HG03108 (cell line): Measurements from ENCODE around the gene MRPS12.
"Not testable (repeated sequence)": the region's sequence is repeated elsewhere in the genome, so short reads cannot be mapped to it uniquely, and the experiment has no call there.

Source experiments
- ATAC-seq: cut with Tn5 transposase; IDR thresholded peaks from one replicate; pipeline ENCODE4 v1.9.1; 2021; ENCODE audit warnings: moderate library complexity; ENCODE audit not compliant: unreplicated experiment

Gene MRPS12

DNA sequence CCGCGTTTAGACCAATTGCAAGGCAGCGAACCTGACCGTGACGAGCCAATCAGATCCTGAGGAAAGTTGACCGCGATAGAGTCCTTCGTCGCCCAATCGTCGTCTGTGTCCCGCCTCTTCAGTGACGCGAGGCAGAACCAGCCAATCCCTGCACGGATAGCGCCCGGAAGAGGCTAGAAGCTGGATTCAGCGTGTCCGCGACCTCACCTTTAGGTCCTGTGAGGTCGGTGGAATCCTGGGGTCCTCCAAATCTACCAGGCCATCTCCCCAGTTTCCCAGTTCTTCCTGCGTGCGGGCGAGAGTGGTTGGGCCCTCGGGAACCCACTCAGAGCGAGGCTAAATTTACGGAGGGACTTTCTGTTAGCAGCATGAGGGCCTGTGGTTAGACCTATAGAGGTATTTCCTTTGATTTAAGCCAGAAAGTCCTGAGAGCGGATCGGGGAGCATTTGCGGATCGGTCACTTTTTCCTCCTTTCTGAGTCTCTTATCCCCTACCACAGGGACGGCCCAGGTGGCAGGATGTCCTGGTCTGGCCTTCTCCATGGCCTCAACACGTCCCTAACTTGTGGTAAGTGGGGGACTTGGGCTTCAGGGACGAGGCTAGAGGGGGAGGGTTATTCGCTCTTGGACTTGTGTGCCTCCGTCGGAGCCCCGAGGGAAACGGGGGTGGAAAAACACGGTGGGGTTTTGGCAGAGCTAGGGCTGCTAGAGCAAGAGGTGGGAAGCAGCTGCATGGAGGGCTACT, at the start of gene MRPS12:
TSS of gene MRPS12 (plus strand) at position 169 of the 745 bp plus-strand sequence. CDS start at position 520, 351 bp downstream.
- peak; percentile 92 for ATAC-seq

DNA sequence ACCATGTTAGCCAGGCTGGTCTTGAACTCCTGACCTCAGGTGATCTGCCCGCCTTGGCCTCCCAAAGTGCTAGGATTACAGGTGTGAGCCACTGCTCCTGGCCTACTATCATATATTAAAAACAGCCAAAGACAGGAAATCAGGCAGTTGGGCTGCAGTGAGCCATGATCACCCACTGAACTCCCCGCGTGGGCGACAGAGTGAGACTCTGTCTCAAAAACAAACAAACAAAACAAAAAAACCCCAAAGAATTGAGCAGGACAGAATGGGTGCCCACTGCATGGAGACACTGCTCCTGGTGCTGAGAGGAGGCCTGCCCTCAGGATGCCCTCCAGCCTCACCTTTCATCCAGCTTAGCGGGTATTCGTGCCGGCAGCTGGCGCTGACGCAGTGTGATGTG, 47.5 kb upstream of the MRPS12 start:
- ATAC-seq: no peak

DNA sequence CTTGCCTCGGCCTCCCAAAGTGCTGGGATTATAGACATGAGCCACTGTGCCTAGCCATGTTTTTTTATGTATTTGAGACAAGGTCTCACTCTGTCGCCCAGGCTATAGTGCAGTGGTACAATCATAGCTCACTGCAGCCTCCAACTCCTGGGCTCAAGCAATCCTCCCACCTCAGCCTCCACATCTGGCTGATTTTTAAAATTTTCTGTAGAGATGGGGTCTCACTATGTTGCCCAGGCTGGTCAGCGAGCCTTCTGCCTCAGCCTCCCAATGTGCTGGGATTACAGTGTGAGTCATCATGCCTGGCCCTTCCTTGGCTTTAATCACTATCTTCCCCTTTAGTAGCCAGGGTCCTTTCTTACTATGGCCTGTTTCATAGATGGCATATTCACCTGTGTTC, 46.1 kb upstream of the MRPS12 start:
- ATAC-seq: not testable (repeated sequence)

DNA sequence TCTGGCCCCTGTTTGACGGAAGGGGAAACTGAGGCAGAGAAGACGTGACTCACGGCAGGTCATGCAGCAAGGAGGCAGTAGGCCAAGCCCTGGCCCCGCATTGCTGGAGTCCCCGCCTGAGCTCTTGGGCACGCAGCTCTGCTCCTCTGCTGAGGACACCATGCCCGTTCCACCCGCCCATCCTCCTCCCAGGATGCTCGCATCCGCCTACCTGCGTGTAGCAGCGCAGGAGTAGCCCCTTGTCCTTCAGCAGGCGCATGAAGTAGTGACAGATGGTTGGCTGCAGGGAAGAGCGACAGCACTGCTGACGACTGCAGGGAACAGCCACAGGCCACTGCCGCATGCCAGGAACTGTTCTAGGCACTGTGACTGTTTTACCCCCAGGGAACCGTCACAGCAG, 41.9 kb upstream of the MRPS12 start:
- no peak for ATAC-seq

DNA sequence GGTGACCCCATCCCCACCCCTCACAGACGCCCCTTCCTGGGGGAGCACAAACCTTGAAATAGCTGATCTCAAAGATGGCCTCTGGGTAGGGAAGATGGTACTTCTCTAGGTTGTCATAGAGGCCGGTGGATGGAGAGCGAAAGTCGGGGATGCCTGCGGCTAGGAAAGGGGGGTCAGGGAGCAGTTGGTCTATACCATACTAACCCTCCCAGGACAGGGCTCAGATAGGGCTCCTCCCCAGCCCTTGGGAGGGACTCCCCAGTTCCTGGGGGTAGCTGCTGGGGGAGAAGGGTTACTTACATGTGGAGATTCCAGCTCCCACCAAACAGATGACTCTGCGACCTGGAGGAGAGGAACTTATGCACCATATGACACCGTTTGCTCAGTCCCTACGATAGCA, 40.9 kb upstream of the MRPS12 start:
- no peak for ATAC-seq

DNA sequence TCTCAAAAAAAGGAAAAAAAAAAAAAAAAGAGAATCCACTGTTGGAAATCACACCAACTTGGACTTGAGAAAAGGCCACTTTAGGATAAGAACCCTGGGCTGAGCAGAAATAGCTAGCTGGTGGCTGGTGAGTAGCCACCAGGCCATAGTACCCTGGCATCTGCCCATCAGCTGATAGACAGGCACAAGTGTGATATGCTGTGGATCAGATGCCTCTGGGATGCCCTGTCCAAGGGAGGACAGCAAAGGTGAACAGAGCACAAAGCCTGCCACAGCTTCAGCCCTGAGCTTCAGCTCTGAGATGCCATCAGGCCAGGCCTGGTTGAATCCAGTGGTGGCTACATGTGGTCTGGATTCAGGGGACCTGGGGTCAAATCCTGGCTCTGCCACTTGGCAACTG, 40.1 kb upstream of the MRPS12 start:
- ATAC-seq: no peak

DNA sequence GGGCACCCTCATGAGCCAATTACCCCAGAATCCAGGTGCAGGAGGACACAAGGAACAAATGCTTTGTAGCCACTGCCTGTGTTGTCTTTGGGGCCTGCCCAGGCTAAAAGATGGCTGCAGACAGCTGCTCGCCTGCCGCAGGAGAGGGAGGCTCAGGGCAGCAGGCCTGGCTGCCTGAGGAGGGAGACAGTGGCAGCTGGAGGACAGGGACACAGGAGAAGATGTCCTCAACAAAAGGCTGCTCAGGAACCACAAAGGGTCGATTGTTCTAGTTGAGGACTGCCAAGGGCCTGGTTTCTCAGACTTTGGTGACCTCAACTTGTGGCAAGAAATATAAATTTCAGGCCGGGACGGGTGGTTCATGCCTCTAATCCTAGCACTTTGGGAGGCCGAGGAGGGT, 39.0 kb upstream of the MRPS12 start:
- no peak for ATAC-seq

DNA sequence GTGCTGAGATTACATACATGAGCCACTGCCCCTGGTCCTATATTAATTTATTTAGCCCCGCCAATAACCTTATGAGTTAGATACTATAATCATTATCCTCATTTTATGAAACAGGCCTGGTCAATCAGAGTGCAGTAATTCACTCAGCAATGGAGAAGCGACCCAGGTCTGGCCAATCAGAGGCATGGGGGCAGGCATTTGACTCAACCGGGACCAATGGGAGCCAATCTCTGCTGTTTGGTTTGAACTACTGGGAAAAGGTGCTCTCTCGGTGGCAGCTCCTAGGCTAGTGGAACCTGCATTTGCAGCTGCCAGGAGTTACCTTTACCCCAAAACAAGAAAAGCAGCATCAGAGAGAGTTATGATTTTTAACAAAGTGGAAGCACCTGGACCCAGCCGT, 37.9 kb upstream of the MRPS12 start:
- ATAC-seq: no peak

DNA sequence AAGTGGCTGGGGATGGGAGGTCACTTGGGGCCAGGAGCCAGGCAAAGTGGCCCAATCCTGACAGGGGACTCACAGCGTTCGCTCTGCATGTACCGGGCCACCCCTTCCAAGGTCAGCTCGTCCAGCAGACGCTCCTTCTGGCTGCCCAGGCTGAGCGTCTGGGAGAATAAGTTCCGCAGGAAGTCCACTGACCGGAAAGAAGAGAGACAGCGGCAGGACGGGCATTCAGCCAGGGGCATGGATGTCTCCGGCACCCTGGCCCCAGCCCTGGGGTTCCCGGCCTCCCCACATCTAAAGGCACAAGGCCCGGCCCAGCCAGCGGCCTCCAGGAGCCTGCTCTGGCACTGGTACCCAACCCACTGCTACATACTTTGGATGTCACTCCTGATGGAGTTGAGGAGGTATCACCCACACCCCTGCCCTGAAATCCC, 37.4 kb upstream of the MRPS12 start:
- ATAC-seq: no peak

DNA sequence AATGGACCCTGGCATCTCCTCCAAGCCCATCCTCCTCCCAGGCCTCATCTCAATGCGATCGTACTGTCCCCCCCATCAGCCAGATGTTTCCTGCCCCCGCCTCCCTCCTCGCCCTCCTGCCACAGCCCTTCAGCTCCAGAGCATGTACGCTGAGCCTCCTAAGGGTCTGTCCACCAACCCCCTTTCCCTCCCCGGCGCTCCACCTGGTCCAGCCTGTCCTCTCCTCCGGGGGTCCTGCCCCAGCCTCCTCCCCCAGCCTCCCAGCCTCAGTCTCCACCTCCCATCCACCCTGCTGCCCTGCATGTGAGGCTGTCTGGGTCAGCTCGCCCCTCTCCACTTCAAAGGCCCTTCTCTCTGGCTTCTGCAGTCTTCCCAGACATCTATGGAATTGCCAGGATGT, 35.8 kb upstream of the MRPS12 start:
- ATAC-seq: no peak

DNA sequence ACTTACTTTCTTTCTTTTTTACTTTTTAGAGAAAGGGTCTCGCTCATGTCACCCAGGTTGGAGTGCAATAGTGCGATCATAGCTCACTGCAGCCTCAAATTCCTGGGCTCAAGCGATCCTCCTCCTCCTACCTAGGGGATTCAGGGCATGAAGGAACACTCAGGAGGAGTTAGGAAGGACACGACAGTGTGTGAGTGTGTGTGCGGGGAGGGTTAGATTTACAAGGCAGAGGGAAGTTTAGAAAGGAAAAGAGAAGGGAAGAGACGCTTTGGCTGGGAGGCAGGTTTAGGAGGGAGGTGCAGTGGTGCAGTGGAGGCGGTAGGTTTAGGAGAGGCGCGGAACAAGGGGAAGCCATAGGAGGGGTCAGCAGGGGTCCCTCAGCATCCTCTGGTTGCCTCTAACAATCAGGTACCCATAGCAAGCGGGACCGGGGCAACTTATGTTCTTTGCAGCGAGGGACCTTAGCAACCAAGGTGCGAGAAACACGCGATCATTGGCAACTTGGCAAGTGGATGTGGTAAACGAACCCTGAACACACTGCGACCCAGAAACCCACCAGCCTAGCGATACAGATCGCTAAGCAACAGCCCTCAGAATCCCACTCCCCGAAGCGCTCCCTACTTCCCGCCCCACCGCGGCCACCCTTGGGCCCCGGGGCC, 31.8 kb upstream of the MRPS12 start:
- ATAC-seq: no peak

DNA sequence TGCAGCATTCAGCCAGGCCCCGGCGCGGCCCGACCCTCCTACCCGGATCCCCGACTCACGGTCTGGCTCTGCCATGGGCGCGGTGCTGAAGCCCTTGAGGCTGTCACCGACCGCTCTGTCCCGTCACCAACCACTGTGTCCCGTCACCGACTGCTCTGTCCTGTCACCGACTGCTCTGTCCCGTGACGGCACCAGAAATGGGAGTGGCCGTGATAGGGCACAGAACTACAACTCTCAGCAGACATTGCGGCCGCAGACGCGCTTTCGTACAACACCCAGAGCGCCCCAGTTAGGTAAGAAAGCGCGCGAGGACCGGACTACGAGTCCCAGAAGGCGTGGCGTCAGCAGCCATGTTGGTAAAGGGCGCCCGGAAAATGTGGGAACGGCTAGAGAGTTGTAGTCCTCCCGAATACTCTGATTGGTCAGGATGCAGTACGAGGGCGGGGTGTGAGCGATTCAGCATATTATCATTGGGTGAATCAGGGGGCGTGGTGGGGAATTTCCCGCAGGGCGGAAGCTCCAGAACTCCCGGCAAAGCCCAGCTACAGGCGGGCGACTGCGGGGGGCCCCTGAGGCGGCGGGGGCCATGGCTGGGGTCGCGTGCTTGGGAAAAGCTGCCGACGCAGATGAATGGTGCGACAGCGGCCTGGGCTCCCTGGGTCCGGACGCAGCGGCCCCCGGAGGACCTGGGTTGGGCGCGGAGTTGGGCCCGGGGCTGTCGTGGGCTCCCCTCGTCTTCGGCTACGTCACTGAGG, 31.1 kb upstream of the MRPS12 start, which contains the start of the genes NFKBIB and SIRT2:
TSS of gene NFKBIB (plus strand) at position 523 of the 755 bp plus-strand sequence. CDS start at position 587, 64 bp downstream.
TSS of gene SIRT2 (minus strand) at position 172 of the 755 bp plus-strand sequence. CDS start at position 75, 97 bp downstream.
- ATAC-seq: peak; percentile 91

DNA sequence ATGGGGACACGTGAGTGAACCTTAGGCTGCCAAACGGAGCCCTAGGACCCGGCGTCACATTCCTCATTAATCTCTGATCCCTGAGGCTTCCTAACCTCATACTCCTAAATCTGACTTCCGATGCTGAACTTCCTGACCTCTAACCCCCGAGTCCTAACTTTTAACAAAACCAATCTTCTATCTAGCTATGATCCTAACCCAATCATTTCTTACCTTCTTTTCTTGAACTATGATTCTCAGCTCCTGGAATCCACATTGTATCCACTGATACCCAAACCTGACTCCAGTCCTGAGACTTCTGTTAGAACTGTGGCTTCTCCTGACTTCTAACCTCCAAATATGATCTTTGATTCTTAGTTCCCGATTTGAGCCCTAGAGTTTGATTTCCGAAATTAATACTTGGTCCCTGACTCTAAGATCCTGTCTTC, 30.5 kb upstream of the MRPS12 start:
- no peak for ATAC-seq

DNA sequence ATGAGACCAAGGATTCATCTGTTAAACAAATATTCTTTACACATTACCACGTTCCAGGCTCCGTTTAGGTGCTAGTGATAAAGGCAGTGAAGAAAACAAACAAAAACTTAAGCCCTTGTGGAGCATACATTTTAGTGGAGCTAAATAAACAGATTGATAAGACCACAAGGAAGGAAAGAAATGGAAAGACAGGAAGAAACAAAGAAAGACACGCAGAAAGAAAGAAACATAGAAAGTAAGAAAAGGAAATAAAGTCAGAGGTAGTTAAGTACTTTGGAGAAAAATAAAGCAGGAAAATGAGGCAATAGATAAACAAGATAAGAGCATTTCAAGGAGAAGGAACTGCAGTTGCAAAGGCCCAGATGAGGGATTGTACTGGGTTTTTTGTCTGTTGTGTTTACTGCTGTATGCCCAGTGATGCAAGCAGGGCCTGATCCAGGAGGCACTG, 30.0 kb upstream of the MRPS12 start:
- ATAC-seq: no peak

DNA sequence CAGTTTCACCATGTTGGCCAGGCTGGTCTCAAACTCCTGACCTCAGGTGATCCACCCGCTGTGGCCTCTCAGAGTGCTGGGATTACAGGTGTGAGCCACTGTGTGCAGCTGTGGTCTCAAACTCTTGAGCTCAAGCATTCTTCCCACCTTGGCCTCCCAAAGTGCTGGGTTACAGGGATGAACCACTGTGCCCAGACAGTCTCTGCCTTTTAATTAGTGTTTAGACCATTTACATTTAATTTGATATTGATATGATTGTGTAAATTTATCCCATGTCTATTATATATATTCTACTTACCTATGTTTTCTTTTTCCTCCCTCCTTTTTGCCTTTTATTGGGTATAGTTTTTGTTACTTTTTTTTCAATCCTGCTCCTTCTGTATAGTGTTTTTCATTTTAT, 29.1 kb upstream of the MRPS12 start:
- ATAC-seq: no peak

DNA sequence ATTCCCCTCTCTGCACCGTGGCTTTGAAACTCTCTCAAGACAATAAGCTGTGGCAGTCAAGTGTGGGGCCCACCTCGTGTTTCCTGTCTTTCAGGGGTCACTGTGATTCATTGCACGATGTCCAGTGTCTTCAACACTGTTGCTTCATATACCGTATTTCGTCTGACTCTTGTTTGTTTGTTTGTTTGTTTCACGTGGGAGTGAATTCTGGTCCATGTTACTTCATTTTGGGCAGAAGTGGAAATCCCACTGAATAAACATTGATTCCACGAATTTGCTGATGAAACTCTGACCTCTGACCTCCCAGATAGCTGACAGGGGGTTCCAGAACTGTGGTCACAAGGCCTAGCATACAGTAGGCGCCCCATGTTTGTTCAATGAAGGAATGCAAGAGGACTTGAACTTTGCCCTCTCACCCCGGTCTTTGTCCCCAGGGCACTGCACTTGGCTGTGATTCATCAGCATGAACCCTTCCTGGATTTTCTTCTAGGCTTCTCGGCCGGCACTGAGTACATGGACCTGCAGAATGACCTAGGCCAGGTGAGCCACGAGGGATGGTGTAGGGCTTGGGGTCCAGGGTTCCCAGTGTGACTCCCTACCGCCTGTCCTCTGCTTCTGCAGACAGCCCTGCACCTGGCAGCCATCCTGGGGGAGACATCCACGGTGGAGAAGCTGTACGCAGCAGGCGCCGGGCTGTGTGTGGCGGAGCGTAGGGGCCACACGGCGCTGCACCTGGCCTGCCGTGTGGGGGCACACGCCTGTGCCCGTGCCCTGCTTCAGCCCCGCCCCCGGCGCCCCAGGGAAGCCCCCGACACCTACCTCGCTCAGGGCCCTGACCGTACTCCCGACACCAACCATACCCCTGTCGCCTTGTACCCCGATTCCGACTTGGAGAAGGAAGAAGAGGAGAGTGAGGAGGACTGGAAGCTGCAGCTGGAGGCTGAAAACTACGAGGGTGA, 25.9 kb upstream of the MRPS12 start:
- no peak for ATAC-seq

DNA sequence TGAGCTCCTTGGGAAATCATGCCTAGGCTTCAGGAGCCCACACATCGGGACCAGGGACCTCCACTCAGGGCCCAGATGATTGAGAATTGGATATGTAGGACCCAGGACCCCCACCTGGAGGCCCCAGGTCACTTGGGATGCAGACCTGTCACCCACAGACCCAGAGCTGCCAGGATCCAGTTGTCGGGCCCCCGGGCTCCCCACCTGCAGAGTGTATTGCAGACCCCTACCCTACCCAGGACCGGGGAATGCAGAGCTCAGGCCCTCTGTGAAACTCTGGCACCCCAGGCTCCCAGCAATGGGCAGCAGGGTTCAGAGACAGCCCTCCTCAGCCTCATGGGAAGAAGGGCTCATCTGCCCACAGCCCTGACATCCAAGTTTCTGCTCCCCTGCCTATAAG, 25.1 kb upstream of the MRPS12 start:
- ATAC-seq: no peak

DNA sequence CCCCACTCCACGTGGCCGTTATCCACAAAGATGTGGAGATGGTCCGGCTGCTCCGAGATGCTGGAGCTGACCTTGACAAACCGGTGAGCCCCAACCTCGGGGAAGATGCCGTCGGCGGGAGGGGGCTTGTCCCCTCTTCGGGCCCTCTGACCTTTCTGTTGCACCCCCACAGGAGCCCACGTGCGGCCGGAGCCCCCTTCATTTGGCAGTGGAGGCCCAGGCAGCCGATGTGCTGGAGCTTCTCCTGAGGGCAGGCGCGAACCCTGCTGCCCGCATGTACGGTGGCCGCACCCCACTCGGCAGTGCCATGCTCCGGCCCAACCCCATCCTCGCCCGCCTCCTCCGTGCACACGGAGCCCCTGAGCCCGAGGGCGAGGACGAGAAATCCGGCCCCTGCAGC, 23.5 kb upstream of the MRPS12 start:
- ATAC-seq: no peak

DNA sequence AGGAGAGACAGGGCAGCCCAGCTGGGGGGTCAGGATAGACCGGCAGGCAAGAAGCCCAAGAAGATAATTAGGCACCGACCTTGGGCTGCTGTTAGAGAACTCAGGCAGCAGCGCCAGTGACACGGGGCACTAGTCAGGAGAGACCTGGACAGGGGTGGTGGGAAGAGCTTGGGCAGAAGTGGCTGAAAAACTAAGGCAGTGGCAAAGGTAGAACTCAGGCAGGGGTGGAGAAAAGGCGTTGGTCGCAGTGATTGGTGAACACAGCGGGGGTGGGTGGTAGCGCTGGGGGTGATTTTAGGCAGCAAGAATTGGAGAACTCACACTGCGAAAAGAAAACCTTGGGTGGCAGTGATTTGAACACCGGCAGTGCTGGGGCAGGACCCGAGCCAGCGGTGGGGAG, 23.1 kb upstream of the MRPS12 start:
- ATAC-seq: no peak

DNA sequence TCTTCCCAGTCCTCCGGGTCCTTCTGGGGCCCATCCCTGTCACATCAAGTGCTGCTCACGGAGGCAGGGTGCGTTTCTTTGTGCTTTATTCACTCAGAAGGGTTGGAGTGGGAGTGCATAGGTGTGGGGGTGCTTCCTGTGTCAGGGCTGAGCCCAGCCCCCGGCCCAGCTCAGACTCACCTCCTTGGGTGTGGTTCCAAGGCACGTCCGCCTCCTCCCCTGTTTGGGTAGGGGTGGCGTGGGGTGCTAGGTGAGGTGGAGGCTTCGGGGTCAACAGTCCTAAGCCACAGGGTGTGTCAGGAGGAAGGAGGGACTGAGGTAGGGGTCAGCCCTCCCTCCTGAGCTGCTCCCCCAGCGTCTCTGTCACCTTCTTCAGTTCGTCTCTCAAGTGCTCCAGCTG, 21.8 kb upstream of the MRPS12 start:
- ATAC-seq: no peak
